Epithelial cell of prostate (primary cell): ENCODE data around the gene SPDYE1.
"Not testable (repeated sequence)": the region's sequence is repeated elsewhere in the genome, so short reads cannot be mapped to it uniquely, and the experiment has no call there.

Experiments used
- DNase-seq: peaks from one replicate; pipeline ENCODE4 v3.0.0-alpha.2; 2011; ENCODE audit warnings: low read depth, low spot score
- H3K27ac ChIP-seq: fragments of 450-650 bp; 2 replicates; pipeline ENCODE4 v1.5.1; 2017; ENCODE audit warnings: mild to moderate bottlenecking

SPDYE1 gene

GRCh38 chr7:43997532-43997931 is at the start of gene SPDYE1:
Gene SPDYE1 (plus strand): TSS chr7:43997897. CDS start chr7:43999950, 2,053 bp downstream.
- not testable (repeated sequence) for DNase-seq, H3K27ac ChIP-seq

- H3K27ac ChIP-seq: no peak overlapping the region
Measured at GRCh38 chr7:43952028-43952427, 45.7 kb upstream of the SPDYE1 start.

GRCh38 chr7:43953071-43953470 is 44.6 kb upstream of the SPDYE1 start:
- DNase-seq: no peak
- H3K27ac ChIP-seq: no peak overlapping the region

More at GRCh38 chr7:43952028-43952427, 45.7 kb upstream of the SPDYE1 start:
- no peak for DNase-seq

GRCh38 chr7:43954524-43955228 is 43.0 kb upstream of the SPDYE1 start:
- H3K27ac ChIP-seq: no peak overlapping the region
- DNase-seq: peak; percentile 10

GRCh38 chr7:43956027-43956426 is 41.7 kb upstream of the SPDYE1 start:
- H3K27ac ChIP-seq: no peak overlapping the region

GRCh38 chr7:43960933-43961332 is 36.8 kb upstream of the SPDYE1 start:
- no peak overlapping the region for H3K27ac ChIP-seq
- DNase-seq: no peak

More at GRCh38 chr7:43956027-43956426, 41.7 kb upstream of the SPDYE1 start:
- no peak for DNase-seq

GRCh38 chr7:43966392-43966791 is 31.3 kb upstream of the SPDYE1 start:
- H3K27ac ChIP-seq, DNase-seq: not testable (repeated sequence)

GRCh38 chr7:43968172-43969040 is 29.3 kb upstream of the SPDYE1 start:
- DNase-seq: not testable (repeated sequence)

GRCh38 chr7:43969586-43969985 is 28.1 kb upstream of the SPDYE1 start:
- H3K27ac ChIP-seq, DNase-seq: not testable (repeated sequence)

More at GRCh38 chr7:43968172-43969040, 29.3 kb upstream of the SPDYE1 start:
- not testable (repeated sequence) for H3K27ac ChIP-seq

- not testable (repeated sequence) for DNase-seq, H3K27ac ChIP-seq
Measured at GRCh38 chr7:43970698-43971097, 27.0 kb upstream of the SPDYE1 start.

GRCh38 chr7:43974033-43974573 is 23.6 kb upstream of the SPDYE1 start:
- not testable (repeated sequence) for DNase-seq, H3K27ac ChIP-seq

- not testable (repeated sequence) for H3K27ac ChIP-seq, DNase-seq
Measured at GRCh38 chr7:43974725-43975482, 22.8 kb upstream of the SPDYE1 start.

GRCh38 chr7:43977525-43977924 is 20.2 kb upstream of the SPDYE1 start:
- no peak overlapping the region for H3K27ac ChIP-seq

GRCh38 chr7:43978102-43978501 is 19.6 kb upstream of the SPDYE1 start:
- H3K27ac ChIP-seq, DNase-seq: not testable (repeated sequence)

More at GRCh38 chr7:43977525-43977924, 20.2 kb upstream of the SPDYE1 start:
- no peak for DNase-seq

GRCh38 chr7:43982848-43983247 is 14.8 kb upstream of the SPDYE1 start:
- not testable (repeated sequence) for H3K27ac ChIP-seq, DNase-seq

- not testable (repeated sequence) for H3K27ac ChIP-seq, DNase-seq
Measured at GRCh38 chr7:43983736-43984135, 14.0 kb upstream of the SPDYE1 start.

- not testable (repeated sequence) for DNase-seq, H3K27ac ChIP-seq
Measured at GRCh38 chr7:43985904-43986864, 11.5 kb upstream of the SPDYE1 start.

- not testable (repeated sequence) for DNase-seq
Measured at GRCh38 chr7:43987476-43987875, 10.2 kb upstream of the SPDYE1 start.

More at GRCh38 chr7:43987476-43987875, 10.2 kb upstream of the SPDYE1 start:
- not testable (repeated sequence) for H3K27ac ChIP-seq
